HL-60/S4 treated with retinoic acid at 250 ng/mL for 4 days and 3 days (cell line): Measurements from ENCODE around the gene KRT73.

Experiments used
- in situ Hi-C: fragments of 300-500 bp; cut with MboI; formaldehyde crosslinking; loops from 2 replicates; pipeline ENCODE4 v1.7.0; 2022; ENCODE audit warnings: low sequenced_read_pairs

Gene KRT73

GRCh38 chr12:52646613-52647012 is 28.3 kb upstream of the KRT73 start:
- in situ Hi-C loops, result no loop called here

DNA sequence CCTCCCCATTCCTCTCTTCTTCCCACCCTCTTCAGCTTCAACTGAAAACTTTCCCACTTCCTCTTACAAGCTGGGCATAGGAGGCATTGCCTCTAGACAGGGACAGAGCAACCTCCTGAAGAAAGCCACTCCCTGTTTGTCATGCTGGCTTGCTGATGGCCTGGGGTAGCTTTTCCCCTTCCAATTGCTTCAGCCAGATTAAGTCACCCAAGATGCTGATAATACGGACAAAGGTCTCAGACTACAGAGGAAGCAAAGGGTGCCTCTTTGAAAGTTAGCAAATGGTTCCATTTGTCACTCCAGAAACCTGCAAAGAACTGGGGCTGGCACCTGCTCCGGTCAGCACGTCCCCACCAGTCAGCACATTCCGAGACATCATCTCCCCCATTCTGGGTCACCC is 27.6 kb upstream of the KRT73 start:
- in situ Hi-C loops, result no loop called here

GRCh38 chr12:52645120-52645761 is 26.9 kb upstream of the KRT73 start:
- in situ Hi-C loops, result no loop called here

DNA sequence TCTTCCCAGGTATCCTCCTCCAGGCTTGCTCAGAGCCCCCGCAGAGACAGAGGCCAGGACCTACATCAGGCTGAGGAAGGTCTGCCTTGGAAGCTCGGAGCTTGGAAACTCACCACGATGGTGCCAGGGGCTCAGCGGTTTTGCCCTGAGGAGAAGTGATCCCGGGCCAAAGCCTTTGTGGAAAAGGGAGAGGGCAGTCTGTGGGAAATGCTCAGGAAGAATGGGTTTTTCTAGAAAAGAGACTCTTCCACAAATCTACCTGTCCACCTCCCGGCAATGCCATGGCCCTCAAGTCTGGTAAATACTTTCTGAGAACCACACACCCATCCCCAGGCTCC is 25.7 kb upstream of the KRT73 start:
- in situ Hi-C loops, result no loop called here

DNA sequence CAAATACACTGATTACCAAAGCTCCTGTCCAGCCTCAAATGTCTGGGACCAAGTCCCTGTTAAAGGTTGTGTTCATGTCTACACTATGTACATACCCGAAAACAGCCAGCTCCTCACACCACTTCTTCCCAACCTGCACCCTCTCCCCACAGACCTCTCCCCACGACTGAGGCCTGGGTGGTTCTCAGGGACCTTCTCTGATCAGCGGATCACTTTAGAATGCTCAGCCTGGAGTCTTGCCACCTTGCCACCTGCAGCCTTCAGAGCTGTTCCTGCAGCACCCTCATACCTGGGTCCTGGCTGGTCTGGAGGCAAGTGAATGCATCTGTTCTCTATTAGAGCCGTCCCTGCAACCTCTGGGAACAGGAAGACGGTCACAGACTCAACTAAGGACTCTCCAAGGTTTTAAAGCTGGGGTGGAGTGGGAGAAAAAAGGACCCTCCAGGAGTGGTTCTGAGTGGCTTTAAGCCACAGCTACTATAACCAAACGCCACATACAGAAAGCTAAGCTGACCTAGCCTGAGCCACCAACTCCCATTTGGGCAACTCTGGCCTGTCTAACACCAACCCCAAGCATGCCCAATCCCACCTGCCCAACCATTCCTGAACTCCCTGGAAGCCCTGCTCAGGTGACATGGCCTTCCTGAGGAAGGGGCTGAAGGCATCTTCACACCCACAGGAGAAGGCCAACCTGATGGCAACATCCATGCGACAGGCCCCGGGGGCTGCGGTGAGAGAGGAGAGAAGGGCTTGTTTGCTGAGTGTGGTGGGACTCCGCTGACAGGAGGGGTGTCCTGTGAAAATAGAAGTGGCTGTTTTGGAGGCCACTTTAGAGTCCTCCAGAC is 25.1 kb upstream of the KRT73 start:
- in situ Hi-C loops, result no loop called here

DNA sequence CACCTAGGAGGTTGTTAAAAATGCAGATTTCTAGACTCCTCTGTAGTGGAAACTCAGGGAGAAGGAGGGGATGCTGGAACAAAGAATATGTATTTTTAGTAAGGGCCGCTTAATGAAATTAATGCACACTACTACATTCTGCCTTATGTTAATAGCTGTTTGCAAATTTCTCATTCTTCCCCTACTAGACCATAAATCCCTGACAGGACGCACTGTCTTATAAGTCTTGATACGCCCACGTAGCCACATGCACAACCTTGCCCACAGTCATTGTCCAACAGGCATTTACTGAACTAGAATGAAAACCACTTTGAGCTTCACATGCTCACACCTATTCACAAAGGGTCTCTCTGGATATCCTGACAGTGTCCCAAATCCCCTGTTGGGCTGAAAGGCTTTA is 23.1 kb upstream of the KRT73 start:
- in situ Hi-C loops, result no loop called here

DNA sequence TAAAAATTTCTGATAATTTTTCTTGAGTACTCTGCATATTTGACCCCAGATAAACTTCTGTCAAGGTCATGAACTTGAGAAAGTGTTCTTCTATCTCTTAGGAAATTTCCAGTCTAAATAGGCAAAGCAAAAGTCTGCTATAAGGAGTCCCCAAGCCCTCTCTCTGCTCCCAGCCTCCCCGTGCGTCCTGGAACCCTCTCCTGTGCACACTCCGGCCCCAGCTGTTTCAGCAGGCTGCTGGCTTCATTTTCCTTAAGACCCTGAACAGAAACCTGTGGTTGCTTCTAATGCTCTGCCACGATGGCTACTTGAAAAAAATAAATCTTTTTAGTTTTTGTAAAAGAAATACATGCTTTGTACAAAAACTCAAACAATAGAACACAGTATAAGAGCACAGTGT is 18.9 kb upstream of the KRT73 start:
- in situ Hi-C loops, result no loop called here

DNA sequence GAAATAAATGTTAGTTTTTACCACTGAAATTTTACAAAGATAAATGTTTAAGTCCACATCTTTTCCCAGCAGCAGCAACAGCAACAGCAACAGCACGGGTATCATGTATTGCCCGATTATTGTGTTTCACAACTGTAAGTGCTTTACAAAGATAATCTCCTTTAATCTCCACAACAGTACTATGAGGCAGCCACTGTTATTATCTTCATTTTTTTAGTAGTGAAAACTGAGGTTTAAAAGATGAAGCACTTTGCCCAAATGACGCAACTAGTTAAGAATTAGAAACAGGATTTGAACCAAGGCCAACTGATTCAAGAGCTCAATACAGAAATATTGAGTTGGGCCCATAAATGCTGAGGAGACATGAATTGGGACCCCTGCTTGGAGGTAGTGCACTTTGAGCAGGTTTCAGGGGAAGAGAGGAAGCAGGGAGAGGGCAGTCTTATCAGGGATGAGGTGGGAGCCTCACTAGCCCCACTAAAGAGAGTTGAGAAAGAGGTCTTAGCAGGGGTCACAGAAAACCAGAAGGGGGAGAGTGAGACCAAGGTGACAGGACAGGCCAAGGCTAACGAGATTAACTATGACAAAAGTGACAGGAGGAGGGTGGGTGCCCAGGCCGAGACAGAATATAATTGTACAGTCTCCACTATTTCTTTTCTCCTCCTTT is 18.4 kb upstream of the KRT73 start:
- in situ Hi-C loops, result no loop called here

DNA sequence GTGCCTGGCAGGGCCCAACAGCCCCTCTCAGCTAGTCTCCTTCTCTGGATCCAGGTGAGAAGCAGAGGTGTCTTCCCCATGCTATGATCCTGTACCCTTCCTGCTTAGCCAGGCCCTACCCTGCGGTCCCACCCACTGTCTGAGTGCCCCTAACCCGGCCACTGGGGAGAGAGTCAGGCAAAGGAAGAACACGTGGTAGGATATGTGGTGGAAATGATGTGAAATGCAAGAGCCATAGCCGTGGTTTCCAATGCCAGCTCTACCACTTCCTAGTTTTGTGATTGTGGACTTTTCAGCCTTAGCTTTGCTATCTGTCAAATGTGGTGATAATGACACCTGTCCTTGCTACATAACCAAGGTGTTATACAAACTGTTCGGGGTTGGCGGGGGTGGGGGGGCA is 17.8 kb upstream of the KRT73 start:
- in situ Hi-C loops, result no loop called here

DNA sequence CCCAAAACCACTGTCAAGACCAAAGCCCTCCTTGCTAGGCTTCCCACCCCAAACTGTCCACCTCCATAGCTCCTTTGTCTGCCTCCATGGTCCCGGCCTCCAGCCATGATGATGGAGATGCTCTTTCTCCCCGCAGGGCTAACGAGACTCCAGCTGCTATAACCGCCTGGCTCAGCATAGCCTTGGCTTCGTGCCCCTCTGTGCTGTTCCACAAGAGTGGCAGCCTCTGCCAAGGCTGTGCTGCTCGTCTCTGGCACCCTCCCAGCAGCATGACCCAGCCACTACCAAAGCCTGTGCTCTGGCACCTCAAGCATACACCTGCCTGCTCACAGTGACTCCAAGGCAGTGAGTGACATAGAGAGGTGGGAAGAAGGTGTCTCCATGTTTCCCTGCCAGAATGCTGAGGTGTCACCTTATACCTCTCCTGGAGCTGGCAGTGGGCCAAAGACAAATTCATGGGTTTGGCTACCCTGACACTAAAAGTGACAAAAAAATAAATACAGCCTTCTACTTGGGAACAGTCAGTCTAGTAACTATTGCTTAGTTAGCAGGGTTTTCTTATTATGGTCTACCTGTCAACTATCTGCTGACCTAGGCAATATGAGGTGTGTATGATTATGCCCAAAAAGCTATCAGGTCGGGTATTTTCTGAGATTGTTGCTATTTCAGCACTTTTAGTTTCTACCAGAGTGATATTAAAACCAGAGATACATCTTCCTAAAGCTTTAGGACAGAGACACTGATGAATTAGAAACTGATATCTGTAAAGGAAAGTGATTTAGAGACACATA is 16.1 kb upstream of the KRT73 start:
- in situ Hi-C loops, result no loop called here

DNA sequence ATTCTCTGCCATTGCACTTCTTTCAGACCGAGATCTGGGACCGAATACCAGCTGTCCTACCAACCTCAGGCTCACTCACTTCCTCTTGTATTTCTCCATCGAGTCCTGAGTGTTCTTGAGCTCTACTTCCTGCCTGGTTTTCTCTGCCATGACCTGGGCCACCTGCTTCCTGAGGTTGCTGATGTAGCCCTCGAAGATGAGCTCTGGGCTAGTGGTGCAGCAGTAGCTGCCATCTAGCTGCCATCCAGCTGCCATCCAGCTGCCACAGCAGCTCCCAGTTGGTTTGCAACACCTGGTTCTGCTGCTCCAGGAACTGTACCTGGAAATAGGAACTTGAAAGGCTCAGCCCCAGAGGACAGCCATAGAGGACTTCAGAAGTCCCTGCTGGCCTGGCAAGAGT is 15.0 kb upstream of the KRT73 start:
- in situ Hi-C loops, result no loop called here

GRCh38 chr12:52632656-52633055 is 14.3 kb upstream of the KRT73 start:
- in situ Hi-C loops, result no loop called here

GRCh38 chr12:52631676-52632459 is 13.5 kb upstream of the KRT73 start:
- in situ Hi-C loops, result no loop called here

DNA sequence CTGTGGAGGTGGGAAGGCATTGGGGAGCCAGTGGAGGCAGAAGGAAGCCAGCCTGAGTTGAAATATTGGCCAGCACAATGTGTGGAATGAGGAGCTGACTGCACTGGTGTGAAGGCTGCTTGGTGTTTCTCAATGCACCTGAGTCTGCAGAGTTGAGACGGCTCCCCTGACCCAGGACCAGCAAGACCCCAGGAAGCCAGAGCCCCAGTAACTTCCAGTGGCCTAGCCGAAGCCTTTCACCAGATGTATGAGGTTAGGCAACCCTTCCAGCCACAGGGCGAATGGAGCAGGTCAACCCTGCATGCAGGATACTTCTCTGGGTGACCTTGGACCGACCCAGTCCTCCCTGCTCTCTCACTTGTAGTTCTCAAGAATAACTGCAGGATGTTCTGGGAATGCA is 12.9 kb upstream of the KRT73 start:
- in situ Hi-C loops, result no loop called here

DNA sequence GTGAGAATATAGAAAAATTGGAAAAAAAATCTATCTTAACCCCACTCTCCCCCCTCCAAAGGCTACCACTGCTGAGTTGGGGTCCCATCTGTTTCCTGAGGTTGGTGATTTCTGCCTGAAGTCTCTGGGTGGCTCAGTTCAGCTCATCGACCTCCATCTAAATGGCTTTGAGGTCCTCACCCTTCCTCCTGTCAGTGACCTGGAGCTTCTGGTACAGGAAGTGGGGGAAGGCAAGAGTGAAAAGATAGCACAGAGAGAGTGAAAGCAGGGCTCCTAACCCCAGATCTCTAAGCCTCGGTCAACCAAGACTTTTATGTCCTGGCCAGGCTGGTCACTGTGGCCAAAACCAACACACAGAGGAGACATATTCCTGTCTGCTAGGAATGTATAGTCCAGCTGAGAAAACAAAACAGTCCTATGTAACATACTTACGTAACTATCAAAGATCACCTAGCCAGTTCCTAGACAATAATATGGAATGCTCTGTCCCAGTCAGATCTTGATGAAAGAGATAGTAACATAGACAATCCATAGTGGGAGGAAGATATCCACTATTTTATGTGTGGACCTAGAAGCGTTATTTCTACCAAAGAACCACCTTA is 12.3 kb upstream of the KRT73 start:
- in situ Hi-C loops, result no loop called here

DNA sequence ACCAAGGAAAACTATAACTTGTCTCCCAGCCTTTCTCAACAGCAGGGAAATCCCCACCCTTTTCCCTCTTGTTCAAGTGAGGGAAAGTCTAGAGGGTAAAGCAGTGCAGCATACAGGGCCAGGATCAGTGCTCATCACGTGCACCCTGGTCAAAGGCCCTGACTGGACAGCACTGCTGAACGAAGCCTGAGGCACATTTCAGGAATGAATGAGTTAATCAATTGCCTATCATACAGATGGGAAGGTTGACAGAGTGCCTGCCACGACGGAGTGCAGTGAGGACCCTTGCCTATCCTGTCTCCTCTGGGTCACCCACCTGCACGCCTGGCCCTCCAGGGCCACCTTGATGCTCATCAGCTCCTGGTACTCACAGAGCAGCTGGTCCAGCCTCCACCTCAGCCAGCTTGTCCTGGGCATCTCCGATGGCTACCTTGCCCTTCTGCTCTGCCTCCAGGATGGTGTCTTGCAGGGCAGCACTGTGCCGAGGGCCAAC is 11.7 kb upstream of the KRT73 start:
- in situ Hi-C loops, result no loop called here

DNA sequence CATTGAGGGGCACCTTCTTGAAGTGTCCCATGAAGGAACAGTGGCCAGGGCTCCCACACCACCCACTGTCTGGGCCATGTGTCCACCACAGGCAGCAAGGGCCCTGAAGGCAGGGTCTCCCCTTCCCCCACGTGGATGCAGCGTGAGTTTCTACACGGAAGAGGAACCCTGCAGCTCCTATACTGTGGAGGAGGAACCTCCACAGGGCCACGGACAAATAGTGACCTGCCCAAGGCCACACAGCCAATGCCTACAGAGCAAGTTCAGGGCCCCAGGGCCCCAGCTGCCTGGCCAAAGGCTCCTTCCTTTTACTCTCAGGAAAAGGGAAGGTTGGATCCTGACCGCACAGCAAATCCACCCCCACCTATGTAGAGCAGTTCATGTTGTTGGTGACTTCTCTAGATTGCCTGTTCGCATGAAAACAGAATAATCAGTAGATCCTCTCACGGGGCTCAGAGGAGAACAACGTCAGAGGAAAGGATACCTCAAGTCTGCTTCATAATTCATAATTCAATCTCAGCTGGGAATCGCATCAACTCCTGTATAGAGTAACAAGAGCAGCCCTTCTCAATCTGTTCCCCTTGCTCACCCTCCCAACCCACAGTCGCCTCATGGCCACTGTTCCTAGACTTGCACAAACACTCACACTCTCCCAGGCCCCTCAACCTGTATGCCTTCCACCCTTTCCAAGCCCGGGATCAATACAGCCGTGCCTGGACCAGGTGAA is 11.1 kb upstream of the KRT73 start:
- in situ Hi-C loops, result no loop called here

- in situ Hi-C loops, result no loop called here
These were observed 10.5 kb upstream of the KRT73 start for GRCh38 chr12:52628841-52629240.

DNA sequence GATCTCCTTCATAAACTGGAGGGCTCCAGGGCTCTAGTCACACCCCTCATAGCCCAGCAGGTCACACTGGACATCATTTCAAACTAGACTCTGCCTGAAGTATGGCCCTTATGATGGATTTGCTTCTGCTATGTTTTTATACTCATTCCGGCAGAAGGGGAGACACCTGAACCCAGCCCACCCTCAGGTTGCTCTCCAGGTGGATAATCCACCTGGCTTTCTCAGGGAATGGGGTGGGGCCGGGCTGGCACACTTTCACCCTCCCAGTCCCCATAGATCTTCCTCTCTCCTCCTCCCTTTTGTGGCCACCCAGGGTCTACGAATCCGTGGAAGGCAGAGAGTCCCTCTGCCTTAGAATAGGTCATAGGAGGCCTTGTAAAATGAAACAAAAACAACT is 9.8 kb upstream of the KRT73 start:
- in situ Hi-C loops, result no loop called here
